Body of pancreas (tissue), 4 donors: ENCODE measurements around the gene TARDBP. TPM values are rescaled to one million over a fixed set of nuclear protein-coding genes. Genes with fewer than 3 reads are reported as not detected.

Experiments used
- ATAC-seq: fragments of 150-250 bp; one replicate; pipeline ENCODE4 v1.9.1; 2016
- DNase-seq, 4 donors: peaks; one replicate each; pipeline ENCODE4 v3.0.0-alpha.2; 2019
- H3K27ac ChIP-seq, 4 donors: fragments of 200-600 bp; sonication (generic); 1 replicate in 3 of 4; 2 replicates in 1 of 4; pipeline versions ENCODE4 v1.5.1 to v1.6.1; 2016 to 2019; ENCODE audit warnings: mild to moderate bottlenecking in 1 of 4, mixed read lengths in 1 of 4, moderate library complexity in 1 of 4
- H3K27me3 ChIP-seq, 2 donors: fragments of 200-600 bp; sonication (generic); one replicate each; pipeline ENCODE4 v1.6.0; 2016; ENCODE audit warnings: mild to moderate bottlenecking in 1 of 2
- H3K36me3 ChIP-seq, 2 donors: fragments of 200-600 bp; sonication (generic); replicated peaks in 1 of 2; 2 replicates each; pipeline ENCODE4 v1.5.1; 2016; ENCODE audit warnings: low read depth in 2 of 2; ENCODE audit not compliant: insufficient read depth in 1 of 2
- H3K4me1 ChIP-seq: fragments of 200-600 bp; sonication (generic); one replicate; pipeline ENCODE4 v1.6.0; 2016
- H3K4me3 ChIP-seq, 2 donors: fragments of 200-600 bp; sonication (generic); 1 replicate in 1 of 2; 2 replicates in 1 of 2; pipeline ENCODE4 v1.5.1; 2016 to 2019
- H3K9me3 ChIP-seq, 3 donors: fragments of 200-600 bp; sonication (generic); 1 replicate in 2 of 3; 2 replicates in 1 of 3; pipeline ENCODE4 v1.5.1; 2016
- CTCF ChIP-seq, 7 experiments: fragments of 450-650 bp in 4 of 7; fragments of 200-600 bp in 3 of 7; sonication (generic) in 3 of 7; IDR thresholded peaks; one replicate each; pipeline ENCODE4 v1.5.1; 2016 to 2019; ENCODE audit warnings: antibody characterized with exemption in 7 of 7
- POLR2A ChIP-seq, 3 donors: fragments of 450-650 bp; IDR thresholded peaks; one replicate each; pipeline ENCODE4 v1.6.1; 2016; ENCODE audit warnings: antibody characterized with exemption in 3 of 3, mild to moderate bottlenecking in 2 of 3
- WGBS, 2 donors: methylation state at CpG; one replicate each; pipeline ENCODE4 v1.1.5; 2017; 5-methylcytosine and 5-hydroxymethylcytosine counted together
- intact Hi-C: fragments of 100-400 bp; cut with DNase I; formaldehyde crosslinking; loops from one replicate; pipeline ENCODE4 v1.15.1; 2023
- total RNA-seq, 2 donors: library from RNA; depleted of rRNA; stranded (reverse); fragments of >200 nt; gene quantifications; one replicate each; pipeline ENCODE4 v1.1.0, GENCODE V29; 2016

Gene TARDBP
- total RNA-seq, 2 donors from 2014 or later: 104 to 136 TPM

- 82 to 84% methylated on average over 8 of the region's 8 CpGs for WGBS, 2 donors
- intact Hi-C loops: no loop called here
- no peaks in the 10 kb centered on the region for H3K27me3 ChIP-seq
- no peaks in the 10 kb centered on the region for H3K9me3 ChIP-seq
- no peak overlapping the region for H3K27ac ChIP-seq
- no peak overlapping the region for H3K4me3 ChIP-seq
- peaks cover 55% of the 10 kb centered on the region for H3K4me1 ChIP-seq
- ATAC-seq (no peak), DNase-seq (no peak)
- H3K36me3 ChIP-seq: peaks cover 0 to 7% of the 10 kb centered on the region in 2 donors
- TF ChIP-seq CTCF (IDR thresholded peaks at IDR 0.05) (no peak), POLR2A (IDR thresholded peaks at IDR 0.05) (no peak)
Measured at GRCh38 chr1:11057477-11057876, 45.0 kb downstream of the TARDBP start.

- H3K4me3 ChIP-seq: no peak overlapping the region
- intact Hi-C loops: no loop called here
- peaks cover 0 to 7% of the 10 kb centered on the region in 2 donors for H3K36me3 ChIP-seq
- ATAC-seq (no peak), DNase-seq (no peak)
- peaks cover 49% of the 10 kb centered on the region for H3K4me1 ChIP-seq
- no peaks in the 10 kb centered on the region for H3K27me3 ChIP-seq
- no peaks in the 10 kb centered on the region for H3K9me3 ChIP-seq
- H3K27ac ChIP-seq: no peak overlapping the region
- WGBS, 2 donors: 89 to 96% methylated on average over 8 to 14 of the region's 14 CpGs
- TF ChIP-seq CTCF (IDR thresholded peaks at IDR 0.05) (no peak), POLR2A (IDR thresholded peaks at IDR 0.05) (no peak)
Measured at GRCh38 chr1:11058026-11058425, 45.6 kb downstream of the TARDBP start.

GRCh38 chr1:11058595-11059154 lies 46.2 kb downstream of the TARDBP start:
- TF ChIP-seq POLR2A (IDR thresholded peaks at IDR 0.05) (peak in 2 of 3 donors; percentile 34), CTCF (IDR thresholded peaks at IDR 0.05) (no peak)
- intact Hi-C loops: no loop called here
- peaks cover 0 to 7% of the 10 kb centered on the region in 2 donors for H3K36me3 ChIP-seq
- no peak for ATAC-seq
- DNase-seq: peak; percentile 63 to 78 (median 74)
- 24 to 26% methylated on average over 17 to 28 of the region's 28 CpGs for WGBS, 2 donors
- H3K4me3 ChIP-seq: peak overlapping the region; percentile 92 to 99
- H3K27ac ChIP-seq: peak overlapping the region in 3 of 4 donors; percentile 15 to 76 (median 76)
- H3K4me1 ChIP-seq: peaks cover 43% of the 10 kb centered on the region
- H3K27me3 ChIP-seq: no peaks in the 10 kb centered on the region
- H3K9me3 ChIP-seq: no peaks in the 10 kb centered on the region

- intact Hi-C loops: no loop called here
- H3K4me1 ChIP-seq: peaks cover 41% of the 10 kb centered on the region
- TF ChIP-seq POLR2A (IDR thresholded peaks at IDR 0.05) (no peak), CTCF (IDR thresholded peaks at IDR 0.05) (no peak)
- WGBS, 2 donors: 0 to 1% methylated on average over 2 to 42 of the region's 72 CpGs
- H3K36me3 ChIP-seq: peaks cover 0 to 7% of the 10 kb centered on the region in 2 donors
- no peaks in the 10 kb centered on the region for H3K9me3 ChIP-seq
- ATAC-seq: peak; percentile 28
- H3K27ac ChIP-seq: peak overlapping the region; percentile 46 to 76 (median 70)
- H3K27me3 ChIP-seq: no peaks in the 10 kb centered on the region
- H3K4me3 ChIP-seq: peak overlapping the region; percentile 92 to 99
- DNase-seq: peak in 2 of 4 donors; percentile 8 to 28
Measured at GRCh38 chr1:11059155-11059967, 46.9 kb downstream of the TARDBP start.
